Ovary (tissue), 9 donors: ENCODE results near the gene FARSB. TPM values are rescaled to one million over a fixed set of nuclear protein-coding genes. Genes with fewer than 3 reads are reported as not detected.

Experiments
- DNase-seq, 5 donors: peaks; one replicate each; pipeline ENCODE4 v3.0.0-alpha.2; 2019 to 2020
- H3K27ac ChIP-seq, 2 donors: fragments of 200-600 bp; one replicate each; pipeline versions ENCODE4 v1.5.1 to v1.8.0; 2019 to 2022
- H3K27me3 ChIP-seq: fragments of 200-600 bp; one replicate; pipeline ENCODE4 v1.8.0; 2022
- H3K36me3 ChIP-seq: fragments of 200-600 bp; sonication (generic); one replicate; pipeline ENCODE4 v1.5.1; 2019
- H3K4me1 ChIP-seq: one replicate; pipeline ENCODE4 v1.8.1; 2013; ENCODE audit warnings: mild to moderate bottlenecking, moderate library complexity; ENCODE audit not compliant: insufficient read depth
- H3K4me3 ChIP-seq: fragments of 200-600 bp; sonication (generic); one replicate; pipeline ENCODE4 v1.5.1; 2017
- H3K9me3 ChIP-seq, 2 donors: fragments of 200-600 bp in 1 of 2; sonication (generic) in 1 of 2; one replicate each; pipeline versions ENCODE4 v1.5.1 to v1.8.1; 2013 to 2019; ENCODE audit warnings: mild to moderate bottlenecking in 1 of 2, moderate library complexity in 1 of 2
- EP300 ChIP-seq: sonication (generic); formaldehyde crosslinking; IDR thresholded peaks from one replicate; pipeline ENCODE4 v1.6.1; 2017; ENCODE audit warnings: antibody characterized with exemption
- POLR2A ChIP-seq: fragments of 450-650 bp; IDR thresholded peaks from one replicate; pipeline ENCODE4 v1.6.1; 2017; ENCODE audit warnings: antibody characterized with exemption, mild to moderate bottlenecking, moderate library complexity
- WGBS, 3 donors: extraction: QIAGEN DNeasy Blood & Tissue Kit in 1 of 3; methylation state at CpG; one replicate each; pipeline versions ENCODE4 v1.1.5 to v1.1.7; 2013 to 2017; 5-methylcytosine and 5-hydroxymethylcytosine counted together
- intact Hi-C, 4 donors: fragments of 100-400 bp; cut with DNase I; formaldehyde crosslinking; loops; one replicate each; pipeline versions ENCODE4 v1.11.0 to v1.15.1; 2022 to 2023
- polyA plus RNA-seq, 2 donors: library from polyadenylated mRNA; stranded (reverse); fragments of 200-250 nt in 1 of 2; fragments of 350-450 nt in 1 of 2; fragmentation: Illumina TruSeq in 1 of 2; extraction: RNeasy Lipid Tissue Mini Kit (QIAGEN cat#74804) in 1 of 2; gene quantifications; one replicate each; pipeline ENCODE4 v1.2.3, GENCODE V29; 2013 to 2014
- total RNA-seq, 7 donors: library from RNA; depleted of rRNA in 2 of 7; stranded (reverse); fragments of >200 nt in 2 of 7; fragmentation: NEBNext Ultra II Directional in 3 of 7; extraction: Animal tissue kit (Norgen Biotek cat#: 25700) in 3 of 7; gene quantifications; one replicate each; pipeline versions ENCODE4 v1.1.0 to v1.2.4, GENCODE V29; 2016 to 2023
- TF ChIP-seq, protein P1 (sequence below), 3 donors: fragments of 450-650 bp in 2 of 3; fragments of 200-600 bp in 1 of 3; IDR thresholded peaks; one replicate each; pipeline versions ENCODE4 v1.5.1 to v1.8.0; 2016 to 2022; ENCODE audit warnings: antibody characterized with exemption in 3 of 3, mild to moderate bottlenecking in 1 of 3
- donor health status: DM: no; HTN: no; CAD: no; lungs with moderate emphysema.
- donor health status: DM: no; HTN: no; CAD: no.
- donor health status: Bipolar disorder and iron deficiency.
- donor health status: DM: yes; HTN: yes; CAD: no.
- donor health status: DM: no; HTN: no; CAD: no.
- donor health status: DM: yes; HTN: yes; CAD: no.

FARSB gene
- total and polyA plus RNA-seq, 9 donors, result 10.3 to 32.0 (median 21.0) TPM

DNA sequence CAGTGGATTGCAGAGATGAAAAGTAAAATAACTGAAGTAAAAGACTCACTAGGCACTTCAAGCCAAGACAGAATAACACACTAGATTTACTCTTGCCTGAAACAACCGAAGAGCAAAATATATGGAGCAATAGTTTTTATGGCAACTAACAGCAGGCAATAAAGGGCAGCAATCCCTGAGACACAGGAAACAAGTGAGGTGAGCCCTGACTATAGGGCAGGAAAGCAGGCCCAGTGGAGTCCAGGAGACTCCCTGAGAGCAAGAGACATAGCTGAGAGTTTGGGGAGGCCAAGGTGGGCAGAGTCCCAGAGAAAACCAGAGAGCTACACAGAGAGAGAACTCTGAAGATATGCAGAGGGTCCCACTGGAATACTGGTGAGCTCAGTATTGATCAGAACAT lies 18.8 kb downstream of the FARSB start:
- no peak overlapping the region for H3K4me3 ChIP-seq
- WGBS, 3 donors, result 29 to 59% (median 34%) methylated on average over 1 of the region's 1 CpG
- DNase-seq, result no peak
- TF ChIP-seq EP300 (no peak), POLR2A (no peak)
- TF ChIP-seq, protein P1, sequence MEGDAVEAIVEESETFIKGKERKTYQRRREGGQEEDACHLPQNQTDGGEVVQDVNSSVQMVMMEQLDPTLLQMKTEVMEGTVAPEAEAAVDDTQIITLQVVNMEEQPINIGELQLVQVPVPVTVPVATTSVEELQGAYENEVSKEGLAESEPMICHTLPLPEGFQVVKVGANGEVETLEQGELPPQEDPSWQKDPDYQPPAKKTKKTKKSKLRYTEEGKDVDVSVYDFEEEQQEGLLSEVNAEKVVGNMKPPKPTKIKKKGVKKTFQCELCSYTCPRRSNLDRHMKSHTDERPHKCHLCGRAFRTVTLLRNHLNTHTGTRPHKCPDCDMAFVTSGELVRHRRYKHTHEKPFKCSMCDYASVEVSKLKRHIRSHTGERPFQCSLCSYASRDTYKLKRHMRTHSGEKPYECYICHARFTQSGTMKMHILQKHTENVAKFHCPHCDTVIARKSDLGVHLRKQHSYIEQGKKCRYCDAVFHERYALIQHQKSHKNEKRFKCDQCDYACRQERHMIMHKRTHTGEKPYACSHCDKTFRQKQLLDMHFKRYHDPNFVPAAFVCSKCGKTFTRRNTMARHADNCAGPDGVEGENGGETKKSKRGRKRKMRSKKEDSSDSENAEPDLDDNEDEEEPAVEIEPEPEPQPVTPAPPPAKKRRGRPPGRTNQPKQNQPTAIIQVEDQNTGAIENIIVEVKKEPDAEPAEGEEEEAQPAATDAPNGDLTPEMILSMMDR (IDR thresholded peaks at IDR 0.05), result no peak
- no peaks in the 10 kb centered on the region for H3K27me3 ChIP-seq
- no peaks in the 10 kb centered on the region for H3K36me3 ChIP-seq
- H3K27ac ChIP-seq, result no peak overlapping the region
- H3K4me1 ChIP-seq, result no peaks in the 10 kb centered on the region
- H3K9me3 ChIP-seq, result no peaks in the 10 kb centered on the region
- intact Hi-C loops, result no loop called here

DNA sequence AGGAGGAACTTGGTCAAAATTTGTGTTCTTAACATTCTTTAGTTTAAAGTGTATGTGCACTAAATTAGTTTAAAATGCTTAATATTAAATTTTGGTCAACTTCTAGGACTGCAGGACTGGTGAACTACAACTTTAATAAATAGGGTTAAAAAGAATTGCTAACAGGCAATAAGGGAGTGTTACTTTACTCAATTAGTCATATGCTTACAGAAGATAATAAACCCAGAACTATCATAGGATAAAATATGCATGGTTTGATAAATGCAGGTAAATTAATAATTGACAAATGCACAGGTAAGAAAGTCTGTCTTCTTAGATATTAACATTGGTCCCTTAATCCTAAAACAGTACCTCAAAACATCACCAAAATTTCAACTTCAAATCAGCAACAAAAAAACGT lies 20.6 kb downstream of the FARSB start:
- Histone ChIP-seq H3K4me1 (no peaks in the 10 kb centered on the region), H3K4me3 (no peak overlapping the region), H3K27ac (no peak overlapping the region), H3K36me3 (no peaks in the 10 kb centered on the region), H3K27me3 (no peaks in the 10 kb centered on the region), H3K9me3 (no peaks in the 10 kb centered on the region)
- TF ChIP-seq POLR2A (no peak), EP300 (no peak)
- TF ChIP-seq, protein P1 (IDR thresholded peaks at IDR 0.05), result no peak
- no peak for DNase-seq
- 90 to 100% (median 94%) methylated on average over 1 of the region's 1 CpG for WGBS, 3 donors
- intact Hi-C loops, result no loop called here

DNA sequence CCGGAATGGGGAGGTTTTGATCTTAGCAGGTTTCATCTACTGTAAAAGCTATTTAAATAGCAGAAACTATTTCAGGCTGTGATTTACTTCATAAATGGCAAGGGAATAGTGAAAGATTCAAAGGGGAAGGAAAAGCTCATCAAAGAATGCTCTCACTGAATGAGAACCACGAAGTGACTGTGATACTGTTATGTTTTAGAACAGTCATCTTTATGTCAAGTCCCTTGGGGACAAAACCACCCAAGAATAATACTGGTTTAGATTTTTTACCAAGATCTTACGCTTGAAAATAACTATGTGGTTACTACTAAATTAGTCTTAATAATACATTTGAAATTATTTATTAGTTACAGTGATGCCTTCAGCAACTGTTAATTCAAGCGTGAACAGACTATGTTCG lies 28.1 kb downstream of the FARSB start:
- Histone ChIP-seq H3K36me3 (no peaks in the 10 kb centered on the region), H3K4me1 (no peaks in the 10 kb centered on the region), H3K4me3 (no peak overlapping the region), H3K9me3 (no peaks in the 10 kb centered on the region), H3K27ac (no peak overlapping the region), H3K27me3 (no peaks in the 10 kb centered on the region)
- intact Hi-C loops, result no loop called here
- no peak for DNase-seq
- TF ChIP-seq POLR2A (no peak), EP300 (no peak)
- TF ChIP-seq, protein P1 (IDR thresholded peaks at IDR 0.05), result no peak
- WGBS, 3 donors, result 81 to 93% (median 90%) methylated on average over 5 of the region's 5 CpGs

DNA sequence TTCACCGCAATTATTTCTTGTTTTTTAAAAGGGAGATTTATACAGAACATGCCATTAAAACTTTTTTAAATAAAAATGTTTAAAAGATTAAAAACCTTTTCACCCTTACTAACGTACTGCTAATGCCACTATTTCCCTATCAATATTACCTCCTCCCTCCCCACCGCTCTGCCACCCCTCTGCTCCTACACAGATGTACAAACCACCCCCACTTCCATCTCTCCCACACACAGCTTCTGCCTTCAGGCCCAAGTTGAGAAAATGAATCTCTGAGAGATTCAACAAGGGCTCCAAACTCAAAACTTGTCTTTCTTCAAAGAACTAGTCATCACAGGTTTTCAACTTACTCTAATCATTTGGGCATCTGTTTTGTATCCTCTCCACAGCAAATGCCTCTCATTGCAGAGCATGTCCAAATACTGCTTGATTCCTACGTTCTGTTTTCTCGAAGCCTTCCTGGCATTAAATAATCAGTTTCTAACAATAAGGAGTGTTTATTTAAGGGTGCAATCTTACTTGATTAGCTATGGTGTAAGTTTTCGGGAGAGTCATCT lies 32.1 kb downstream of the FARSB start:
- H3K27me3 ChIP-seq, result no peaks in the 10 kb centered on the region
- no peaks in the 10 kb centered on the region for H3K9me3 ChIP-seq
- H3K36me3 ChIP-seq, result no peaks in the 10 kb centered on the region
- 75 to 83% (median 82%) methylated on average over 6 of the region's 6 CpGs for WGBS, 3 donors
- no peak overlapping the region for H3K4me3 ChIP-seq
- intact Hi-C loops, result no loop called here
- DNase-seq, result no peak
- no peaks in the 10 kb centered on the region for H3K4me1 ChIP-seq
- H3K27ac ChIP-seq, result no peak overlapping the region
- TF ChIP-seq POLR2A, result no peak
- TF ChIP-seq, protein P1 (IDR thresholded peaks at IDR 0.05), result no peak
- no peak for TF ChIP-seq EP300
